HepG2 (cell line): ENCODE measurements around the gene MAP3K20. TPM values are rescaled to one million over a fixed set of nuclear protein-coding genes. Genes with fewer than 3 reads are reported as not detected.
A peak's percentile ranks its signal among the peaks of the same experiment; 100 is the strongest.

Source experiments
- ATAC-seq: fragments of 200-7000 bp; cut with Tn5 transposase; 3 replicates; pipeline ENCODE4 v1.9.1; 2020; ENCODE audit warnings: mild to moderate bottlenecking, moderate library complexity
- BruUV-seq: library from RNA; stranded (reverse); fragments of 400-500 nt; replicated peaks from 2 replicates; lab custom pipeline; 2021; lab: Mats Ljungman, UMichigan
- CTCF ChIA-PET: fragments of 300-600 bp; formaldehyde crosslinking; extraction: SDS; loops from one replicate; lab custom pipeline; 2021; ENCODE audit warnings: low total read pairs, inconsistent platforms, low intra/inter-chr PET ratio; lab: Yijun Ruan, JAX
- POLR2A ChIA-PET: fragments of 350-600 bp; sonication (Branson Sonifier 250); formaldehyde crosslinking; loops from one replicate; lab custom pipeline; 2020; ENCODE audit warnings: antibody characterized with exemption, inconsistent platforms; lab: Yijun Ruan, JAX
- DNase-seq: peaks from one replicate; pipeline ENCODE4 v3.0.0-alpha.2; 2015; ENCODE audit warnings: low spot score
- FAIRE-seq: peaks from 3 replicates; lab custom pipeline; 2011; peaks lifted over from hg19 to GRCh38; lab: Jason Lieb, UNC
- H2AFZ ChIP-seq: one replicate; pipeline ENCODE4 v1.6.1; 2011; ENCODE audit warnings: low read length, inconsistent platforms
- H3K27ac ChIP-seq: fragments of 300-600 bp; 3 replicates; pipeline ENCODE4 v1.8.0; 2011; ENCODE audit warnings: mixed run types, mild to moderate bottlenecking, mixed read lengths, low read length, inconsistent platforms; ENCODE audit not compliant: insufficient read depth; ENCODE audit errors: extremely low read length
- H3K27me3 ChIP-seq, 2 experiments: fragments of 200-600 bp in 1 of 2; 2 replicates in 1 of 2; 3 replicates in 1 of 2; pipeline versions ENCODE4 v1.6.0 to v1.8.0; 2011; ENCODE audit warnings: low read length in 2 of 2, mild to moderate bottlenecking in 2 of 2, moderate library complexity in 2 of 2, inconsistent platforms in 1 of 2; ENCODE audit not compliant: insufficient read depth in 2 of 2, control insufficient read depth in 1 of 2
- H3K36me3 ChIP-seq, 2 experiments: fragments of 200-600 bp in 1 of 2; replicated peaks in 1 of 2; 2 replicates in 1 of 2; 3 replicates in 1 of 2; pipeline versions ENCODE4 v1.5.1 to v1.8.0; 2011; ENCODE audit warnings: low read length in 2 of 2, inconsistent platforms in 1 of 2; ENCODE audit not compliant: insufficient read depth in 2 of 2, control insufficient read depth in 1 of 2
- H3K4me1 ChIP-seq: 2 replicates; pipeline ENCODE4 v1.5.1; 2012; ENCODE audit warnings: low read length, inconsistent platforms; ENCODE audit not compliant: insufficient read depth
- H3K4me2 ChIP-seq: 2 replicates; pipeline ENCODE4 v1.6.0; 2011; ENCODE audit warnings: low read depth, low read length, inconsistent platforms
- H3K4me3 ChIP-seq, 3 experiments: fragments of 200-600 bp in 1 of 3; sonication (generic), shearing (Covaris generic) in 1 of 3; replicated peaks in 1 of 3; 2 replicates each; pipeline ENCODE4 v1.5.1; 2011 to 2016; ENCODE audit warnings: low read length in 3 of 3, inconsistent platforms in 2 of 3, low read depth in 2 of 3, mild to moderate bottlenecking in 2 of 3, control low read depth in 1 of 3, mixed read lengths in 1 of 3; ENCODE audit not compliant: insufficient read depth in 1 of 3
- H3K79me2 ChIP-seq: one replicate; pipeline ENCODE4 v1.6.1; 2011; ENCODE audit warnings: low read length, inconsistent platforms; ENCODE audit not compliant: insufficient read depth
- H3K9ac ChIP-seq: 2 replicates; pipeline ENCODE4 v1.6.0; 2011; ENCODE audit warnings: mild to moderate bottlenecking, low read depth, low read length, inconsistent platforms; ENCODE audit not compliant: insufficient read depth
- H3K9me3 ChIP-seq: 2 replicates; pipeline ENCODE4 v1.5.1; 2012; ENCODE audit warnings: mild to moderate bottlenecking, low read length
- H4K20me1 ChIP-seq: 2 replicates; pipeline ENCODE4 v1.6.0; 2011; ENCODE audit warnings: inconsistent platforms, mild to moderate bottlenecking, low read length, moderate library complexity; ENCODE audit not compliant: insufficient read depth
- ARID4A ChIP-seq: sonication (generic); formaldehyde crosslinking; IDR thresholded peaks from 2 replicates; pipeline ENCODE4 v1.5.0; 2020; ENCODE audit warnings: mild to moderate bottlenecking, missing genetic modification reagents, borderline replicate concordance
- GATA4 ChIP-seq: sonication (generic); IDR thresholded peaks from 2 replicates; pipeline ENCODE4 v1.6.1; 2016; ENCODE audit warnings: antibody characterized with exemption, low read depth, borderline replicate concordance
- GTF3A ChIP-seq: sonication (generic); formaldehyde crosslinking; conservative IDR thresholded peaks from 2 replicates; pipeline ENCODE4 v1.4.0; 2020; ENCODE audit warnings: mild to moderate bottlenecking, missing genetic modification reagents
- HMG20A ChIP-seq: IDR thresholded peaks from 2 replicates; pipeline ENCODE4 v1.6.1; 2016; ENCODE audit warnings: borderline replicate concordance
- IRF2 ChIP-seq: IDR thresholded peaks from 2 replicates; pipeline ENCODE4 v1.6.1; 2018; ENCODE audit warnings: missing genetic modification reagents, missing compliant biosample characterization
- JDP2 ChIP-seq: sonication (generic); formaldehyde crosslinking; IDR thresholded peaks from 2 replicates; pipeline ENCODE4 v1.8.1; 2022; ENCODE audit warnings: missing genetic modification reagents, borderline replicate concordance
- NFE2L1 ChIP-seq: sonication (generic); formaldehyde crosslinking; IDR thresholded peaks from 2 replicates; pipeline ENCODE4 v1.4.0; 2020; ENCODE audit warnings: missing genetic modification reagents, mild to moderate bottlenecking, borderline replicate concordance
- POGZ ChIP-seq: sonication (generic); formaldehyde crosslinking; IDR thresholded peaks from 2 replicates; pipeline ENCODE4 v1.4.0; 2020; ENCODE audit warnings: mild to moderate bottlenecking, missing genetic modification reagents
- RFXANK ChIP-seq: IDR thresholded peaks from 2 replicates; pipeline ENCODE4 v1.6.1; 2016
- SMARCC2 ChIP-seq: fragments of 450-650 bp; IDR thresholded peaks from 2 replicates; pipeline ENCODE4 v1.6.1; 2017; ENCODE audit warnings: antibody characterized with exemption, mild to moderate bottlenecking
- SOX13 ChIP-seq, 3 experiments: fragments of 450-650 bp in 1 of 3; sonication (generic) in 1 of 3; formaldehyde crosslinking in 1 of 3; IDR thresholded peaks in 2 of 3; conservative IDR thresholded peaks in 1 of 3; 2 replicates each; pipeline versions ENCODE4 v1.5.0 to v1.6.1; 2016 to 2020; ENCODE audit warnings: antibody characterized with exemption in 1 of 3, mild to moderate bottlenecking in 1 of 3, missing compliant biosample characterization in 1 of 3, missing genetic modification reagents in 1 of 3, moderate library complexity in 1 of 3
- STAG1 ChIP-seq: sonication (generic); formaldehyde crosslinking; IDR thresholded peaks from 2 replicates; pipeline ENCODE4 v1.4.0; 2020; ENCODE audit warnings: missing genetic modification reagents
- TEAD3 ChIP-seq: optimal IDR thresholded peaks from 2 replicates; pipeline ENCODE3; 2016; ENCODE audit warnings: borderline replicate concordance
- ZBTB7A ChIP-seq: sonication (generic); formaldehyde crosslinking; IDR thresholded peaks from 2 replicates; pipeline ENCODE4 v1.8.0; 2022; ENCODE audit warnings: mild to moderate bottlenecking, missing genetic modification reagents
- ZNF17 ChIP-seq: sonication (generic); formaldehyde crosslinking; IDR thresholded peaks from 2 replicates; pipeline ENCODE4 v1.5.0; 2020; ENCODE audit warnings: mild to moderate bottlenecking, missing genetic modification reagents
- ZNF224 ChIP-seq: sonication (generic); formaldehyde crosslinking; IDR thresholded peaks from 2 replicates; pipeline ENCODE4 v1.5.0; 2020; ENCODE audit warnings: mild to moderate bottlenecking, missing genetic modification reagents
- ZNF335 ChIP-seq: sonication (generic); formaldehyde crosslinking; IDR thresholded peaks from 2 replicates; pipeline ENCODE4 v1.4.0; 2020; ENCODE audit warnings: missing genetic modification reagents
- ZNF446 ChIP-seq: sonication (generic); formaldehyde crosslinking; IDR thresholded peaks from 2 replicates; pipeline ENCODE4 v1.5.0; 2020; ENCODE audit warnings: mild to moderate bottlenecking, missing genetic modification reagents
- ZNF556 ChIP-seq: sonication (generic); formaldehyde crosslinking; IDR thresholded peaks from 2 replicates; pipeline ENCODE4 v1.4.0; 2020; ENCODE audit warnings: mild to moderate bottlenecking, missing genetic modification reagents, borderline replicate concordance
- ZNF589 ChIP-seq: sonication (generic); formaldehyde crosslinking; conservative IDR thresholded peaks from 2 replicates; pipeline ENCODE4 v1.8.0; 2022; ENCODE audit warnings: mild to moderate bottlenecking, moderate library complexity, missing genetic modification reagents
- ZNF672 ChIP-seq: sonication (generic); formaldehyde crosslinking; IDR thresholded peaks from 2 replicates; pipeline ENCODE4 v1.8.1; 2022; ENCODE audit warnings: missing genetic modification reagents
- ZNF75D ChIP-seq: sonication (generic); formaldehyde crosslinking; IDR thresholded peaks from 2 replicates; pipeline ENCODE4 v1.8.1; 2023; ENCODE audit warnings: missing genetic modification reagents, mild to moderate bottlenecking, borderline replicate concordance
- ZNF761 ChIP-seq: sonication (generic); formaldehyde crosslinking; conservative IDR thresholded peaks from 2 replicates; pipeline ENCODE4 v1.4.0; 2020; ENCODE audit warnings: mild to moderate bottlenecking, missing genetic modification reagents
- ZNF841 ChIP-seq: sonication (generic); formaldehyde crosslinking; IDR thresholded peaks from 2 replicates; pipeline ENCODE4 v1.8.1; 2023; ENCODE audit warnings: missing genetic modification reagents, borderline replicate concordance
- WGBS: methylation state at CpG from one replicate; pipeline ENCODE4 v1.1.6; 2017; ENCODE audit warnings: low lambda C conversion rate; 5-methylcytosine and 5-hydroxymethylcytosine counted together
- in situ Hi-C: cut with HindIII; loops from 2 replicates; pipeline ENCODE4 v1.10.0; 2017; ENCODE audit warnings: low pct_unique_long_range_greater_than_20kb; ENCODE audit not compliant: extremely low pct_ligation_motif_present
- intact Hi-C: fragments of 100-400 bp; cut with micrococcal nuclease; formaldehyde crosslinking; loops from one replicate; pipeline ENCODE4 v1.10.0; 2022; ENCODE audit not compliant: unreplicated experiment
- polyA plus RNA-seq, 8 experiments: library from polyadenylated mRNA; depleted of rRNA in 3 of 8; stranded (reverse) in 7 of 8; unstranded in 1 of 8; fragments of >200 nt; fragmentation: Illumina TruSeq in 4 of 8; extraction: Trizol in 4 of 8; gene quantifications; 2 replicates each; pipeline versions ENCODE4 v1.2.1 to v1.2.3, GENCODE V29; 2011 to 2016; ENCODE audit warnings: low read depth in 4 of 8, missing spikeins in 1 of 8, mixed read lengths in 1 of 8; ENCODE audit not compliant: insufficient read depth in 1 of 8
- total RNA-seq, 5 experiments: library from RNA; depleted of rRNA; stranded (reverse); fragments of >200 nt; fragmentation: Illumina TruSeq; extraction: Trizol; gene quantifications; 2 replicates each; pipeline ENCODE4 v1.2.3, GENCODE V29; 2016; ENCODE audit warnings: low read depth in 1 of 5

The MAP3K20 gene
- total and polyA plus RNA-seq, 2 of the 13 experiments (the other 11 are each of a cell fraction or from before 2014, with no cell fraction given) = 5.2 to 13.5 TPM

- ChIA-PET CTCF (no interaction called here), POLR2A (interaction anchor here (0.6 kb wide), 1 partner anchor 911 kb away, joined by 3 read pairs; no protein-coding TSS in a partner anchor)
- no peak for TF ChIP-seq ZNF841
- TF ChIP-seq SOX13 (IDR thresholded peaks at IDR 0.05) = no peak
- TF ChIP-seq SOX13 (CRISPR knock-in tag; conservative IDR thresholded peaks at IDR 0.05 in 1 of 2, IDR thresholded peaks at IDR 0.05 in 1 of 2) = 0 out of 4 replicates have a peak, but pooled peaks of 1 of the 2 experiments have one; percentile 25
- no peak for TF ChIP-seq ZNF224 (CRISPR knock-in tag)
- no peak for TF ChIP-seq ZNF556 (CRISPR knock-in tag)
- TF ChIP-seq GATA4 = no peak
- no peak for TF ChIP-seq POGZ
- TF ChIP-seq NFE2L1 (CRISPR knock-in tag) = no peak
- peak; percentile 93 for TF ChIP-seq TEAD3 (CRISPR knock-in tag)
- no peak for TF ChIP-seq ZNF17 (CRISPR knock-in tag)
- no peak for TF ChIP-seq IRF2 (CRISPR knock-in tag)
- TF ChIP-seq ARID4A (CRISPR knock-in tag) = no peak
- no peak for TF ChIP-seq ZNF589
- peak; percentile 43; the same call in 1 of the 2 replicates for TF ChIP-seq HMG20A (CRISPR knock-in tag)
- TF ChIP-seq ZNF335 = no peak
- TF ChIP-seq SMARCC2 = no peak
- no peak for TF ChIP-seq ZNF761 (CRISPR knock-in tag)
- TF ChIP-seq ZNF75D (CRISPR knock-in tag) = no peak
- no peak for TF ChIP-seq GTF3A (CRISPR knock-in tag)
- TF ChIP-seq JDP2 = no peak
- TF ChIP-seq ZNF672 = no peak
- TF ChIP-seq STAG1 = no peak
- TF ChIP-seq RFXANK = no peak
- TF ChIP-seq ZBTB7A (CRISPR knock-in tag) = no peak
- TF ChIP-seq ZNF446 (CRISPR knock-in tag) = no peak
These were observed 22.5 kb upstream of the MAP3K20 start for GRCh38 chr2:173053043-173053699.

More at GRCh38 chr2:173053043-173053699, 22.5 kb upstream of the MAP3K20 start:
- intact Hi-C loops = no loop called here
- H3K79me2 ChIP-seq = no peaks in the 10 kb centered on the region
- DNase-seq (peak; percentile 70), ATAC-seq (no peak), FAIRE-seq (no peak)
- no peaks in the 10 kb centered on the region for H3K9me3 ChIP-seq
- in situ Hi-C loops = no loop called here
- peak overlapping the region; percentile 19 for H3K4me2 ChIP-seq
- WGBS = 35% methylated on average over 3 of the region's 3 CpGs
- no TSS peak for BruUV-seq
- no peak overlapping the region for H3K4me3 ChIP-seq
- H3K4me1 ChIP-seq = peaks cover 49% of the 10 kb centered on the region
- H3K27ac ChIP-seq = no peak overlapping the region
- no peak overlapping the region for H2AFZ ChIP-seq
- no peaks in the 10 kb centered on the region for H4K20me1 ChIP-seq
- H3K9ac ChIP-seq = no peak overlapping the region
- no peaks in the 10 kb centered on the region for H3K36me3 ChIP-seq
- no peaks in the 10 kb centered on the region for H3K27me3 ChIP-seq
